ENCODE results near the gene AAK1.

AAK1 gene

GRCh38 chr2:69567157-69567908 lies 76.2 kb downstream of the AAK1 start:
- no peak overlapping the region for H3K4me3 ChIP-seq
- TF ChIP-seq CTCF (IDR thresholded peaks at IDR 0.05), result no peak
- H3K27me3 ChIP-seq, result no peaks in the 10 kb centered on the region
- no peaks in the 10 kb centered on the region for H3K9me3 ChIP-seq
- H3K4me1 ChIP-seq, result peaks cover 0 to 29% (median 9%) of the 10 kb centered on the region in 4 donors
- no peak for DNase-seq
- H3K36me3 ChIP-seq, result no peaks in the 10 kb centered on the region
- no peak overlapping the region for H3K27ac ChIP-seq
- intact Hi-C loops (cut with DNase I; ENCODE audit: low total_unique reads), result no loop called here

GRCh38 chr2:69566669-69567068 lies 76.9 kb downstream of the AAK1 start:
- no peak for TF ChIP-seq CTCF (IDR thresholded peaks at IDR 0.05)
- intact Hi-C loops (cut with DNase I; ENCODE audit: low total_unique reads), result no loop called here
- Histone ChIP-seq H3K9me3 (no peaks in the 10 kb centered on the region), H3K36me3 (no peaks in the 10 kb centered on the region), H3K27me3 (no peaks in the 10 kb centered on the region), H3K27ac (no peak overlapping the region), H3K4me1 (peaks cover 0 to 22% (median 6%) of the 10 kb centered on the region in 4 donors), H3K4me3 (no peak overlapping the region)
- no peak for DNase-seq

GRCh38 chr2:69565431-69565839 lies 78.1 kb downstream of the AAK1 start:
- intact Hi-C loops (cut with DNase I; ENCODE audit: low total_unique reads), result no loop called here
- TF ChIP-seq CTCF (IDR thresholded peaks at IDR 0.05), result peak; percentile 32 to 55
- no peaks in the 10 kb centered on the region for H3K36me3 ChIP-seq
- no peaks in the 10 kb centered on the region for H3K9me3 ChIP-seq
- peak in 1 of 2 donors; percentile 49 for DNase-seq
- H3K27me3 ChIP-seq, result no peaks in the 10 kb centered on the region
- no peak overlapping the region for H3K4me3 ChIP-seq
- H3K27ac ChIP-seq, result no peak overlapping the region
- peaks cover 0 to 20% (median 4%) of the 10 kb centered on the region in 4 donors for H3K4me1 ChIP-seq

GRCh38 chr2:69564604-69565003 lies 78.9 kb downstream of the AAK1 start:
- no peak for TF ChIP-seq CTCF (IDR thresholded peaks at IDR 0.05)
- no peaks in the 10 kb centered on the region for H3K27me3 ChIP-seq

GRCh38 chr2:69563021-69563420 lies 80.5 kb downstream of the AAK1 start:
- intact Hi-C loops (cut with DNase I; ENCODE audit: low total_unique reads), result no loop called here
- Histone ChIP-seq H3K4me3 (no peak overlapping the region), H3K27me3 (no peaks in the 10 kb centered on the region), H3K9me3 (no peaks in the 10 kb centered on the region), H3K36me3 (no peaks in the 10 kb centered on the region), H3K4me1 (peaks cover 0 to 17% (median 4%) of the 10 kb centered on the region in 4 donors), H3K27ac (no peak overlapping the region)
- no peak for DNase-seq
- no peak for TF ChIP-seq CTCF (IDR thresholded peaks at IDR 0.05)

More at GRCh38 chr2:69564604-69565003, 78.9 kb downstream of the AAK1 start:
- DNase-seq, result no peak
- peaks cover 0 to 24% (median 4%) of the 10 kb centered on the region in 4 donors for H3K4me1 ChIP-seq
- H3K27ac ChIP-seq, result no peak overlapping the region
- H3K9me3 ChIP-seq, result no peaks in the 10 kb centered on the region
- intact Hi-C loops (cut with DNase I; ENCODE audit: low total_unique reads), result no loop called here
- H3K4me3 ChIP-seq, result no peak overlapping the region
- no peaks in the 10 kb centered on the region for H3K36me3 ChIP-seq

Data from tibial artery (tissue), 4 donors.